Stomach (tissue), 4 donors: Measurements from ENCODE around the gene KDM4B.

ENCODE experiments used
- EP300 ChIP-seq: sonication (generic); formaldehyde crosslinking; IDR thresholded peaks from one replicate; pipeline ENCODE4 v1.6.1; 2017; ENCODE audit warnings: antibody characterized with exemption
- POLR2A ChIP-seq, 4 donors: fragments of 450-650 bp; IDR thresholded peaks; one replicate each; pipeline ENCODE4 v1.6.1; 2016; ENCODE audit warnings: antibody characterized with exemption in 4 of 4, control low read depth in 2 of 4, mild to moderate bottlenecking in 1 of 4, moderate library complexity in 1 of 4
- TF ChIP-seq, protein P1 (sequence below), 7 experiments: fragments of 450-650 bp in 4 of 7; fragments of 200-600 bp in 3 of 7; sonication (generic) in 3 of 7; IDR thresholded peaks; one replicate each; pipeline ENCODE4 v1.5.1; 2016 to 2019; ENCODE audit warnings: antibody characterized with exemption in 7 of 7, control low read depth in 2 of 7, mild to moderate bottlenecking in 1 of 7

DNA sequence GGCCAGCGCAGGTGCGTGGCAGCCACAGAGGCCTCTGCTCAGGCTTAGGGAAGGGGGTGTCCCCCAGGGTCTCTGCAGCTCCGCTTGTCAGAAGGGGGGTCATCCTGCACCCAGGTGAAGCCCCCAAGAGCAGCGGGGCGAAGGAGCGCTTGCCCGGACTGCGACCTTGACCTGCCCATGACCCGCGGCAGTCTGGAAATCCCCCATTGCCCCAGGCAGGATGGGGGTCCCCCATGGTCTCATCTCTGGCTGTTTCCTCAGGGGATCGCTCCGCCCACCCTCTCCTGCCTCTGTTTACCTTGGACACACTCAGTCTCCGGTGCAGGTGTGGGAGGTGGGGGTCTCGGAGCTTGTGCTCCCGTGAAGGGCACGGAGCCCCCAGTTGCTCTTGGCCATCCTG, 82.7 kb downstream of the KDM4B start:
- TF ChIP-seq, protein P1, sequence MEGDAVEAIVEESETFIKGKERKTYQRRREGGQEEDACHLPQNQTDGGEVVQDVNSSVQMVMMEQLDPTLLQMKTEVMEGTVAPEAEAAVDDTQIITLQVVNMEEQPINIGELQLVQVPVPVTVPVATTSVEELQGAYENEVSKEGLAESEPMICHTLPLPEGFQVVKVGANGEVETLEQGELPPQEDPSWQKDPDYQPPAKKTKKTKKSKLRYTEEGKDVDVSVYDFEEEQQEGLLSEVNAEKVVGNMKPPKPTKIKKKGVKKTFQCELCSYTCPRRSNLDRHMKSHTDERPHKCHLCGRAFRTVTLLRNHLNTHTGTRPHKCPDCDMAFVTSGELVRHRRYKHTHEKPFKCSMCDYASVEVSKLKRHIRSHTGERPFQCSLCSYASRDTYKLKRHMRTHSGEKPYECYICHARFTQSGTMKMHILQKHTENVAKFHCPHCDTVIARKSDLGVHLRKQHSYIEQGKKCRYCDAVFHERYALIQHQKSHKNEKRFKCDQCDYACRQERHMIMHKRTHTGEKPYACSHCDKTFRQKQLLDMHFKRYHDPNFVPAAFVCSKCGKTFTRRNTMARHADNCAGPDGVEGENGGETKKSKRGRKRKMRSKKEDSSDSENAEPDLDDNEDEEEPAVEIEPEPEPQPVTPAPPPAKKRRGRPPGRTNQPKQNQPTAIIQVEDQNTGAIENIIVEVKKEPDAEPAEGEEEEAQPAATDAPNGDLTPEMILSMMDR (IDR thresholded peaks at IDR 0.05), result no peak
- no peak for TF ChIP-seq EP300
- TF ChIP-seq POLR2A (IDR thresholded peaks at IDR 0.05), result no peak
